Measurements from ENCODE around the gene ESR1. TPM values are rescaled to one million over a fixed set of nuclear protein-coding genes. Genes with fewer than 3 reads are reported as not detected.
"Not testable (repeated sequence)": the region's sequence is repeated elsewhere in the genome, so short reads cannot be mapped to it uniquely, and the experiment has no call there.

ESR1 gene
- total RNA-seq, 2 experiments from 2014 or later = 0.04 to 0.48 TPM

DNA sequence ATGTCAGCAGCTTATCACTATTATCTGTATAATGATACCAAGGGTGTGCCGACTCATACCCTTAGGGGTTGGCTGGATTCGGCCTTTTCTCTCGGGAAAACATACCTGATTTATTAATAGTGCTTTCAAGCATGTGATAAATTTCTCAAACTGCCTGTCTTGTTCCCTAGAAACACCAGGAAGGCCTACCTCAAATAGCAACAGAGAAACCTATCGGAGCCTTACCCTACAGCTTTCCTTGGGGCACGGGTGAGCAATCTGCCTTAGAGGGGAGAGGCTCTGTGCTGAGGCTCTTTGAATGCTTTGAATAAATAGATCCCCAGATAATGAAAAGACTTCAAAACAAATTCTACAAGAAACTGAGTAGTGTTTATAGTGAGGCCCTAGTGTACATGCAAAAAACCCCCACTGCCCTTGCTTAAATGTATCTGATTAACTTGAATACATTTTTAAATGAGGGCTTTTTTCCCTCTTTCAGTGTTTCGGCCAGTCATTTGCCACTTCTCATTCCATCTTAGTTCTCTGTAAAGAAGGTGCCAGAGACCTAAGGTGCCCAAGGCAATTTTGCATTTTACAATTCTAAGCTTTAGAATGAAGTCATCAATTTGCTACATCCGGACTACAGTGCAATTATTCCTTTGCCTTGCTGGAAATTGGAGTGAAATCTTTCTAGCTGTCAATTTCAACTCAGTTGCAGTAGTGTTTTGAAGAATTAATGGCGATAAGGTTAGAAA, 320.1 kb downstream of the ESR1 start:
- H3K36me3 Mint-ChIP-seq (ENCODE audit: low read depth) = peaks cover 36% of the 10 kb centered on the region
- no peak overlapping the region for H3K27ac Mint-ChIP-seq
- no peaks in the 10 kb centered on the region for H3K9me3 Mint-ChIP-seq (ENCODE audit: low read depth)
- DNase-seq = no peak
- ATAC-seq = no peak
- no peak overlapping the region for H3K4me3 Mint-ChIP-seq
- ChIA-PET POLR2A (no interaction called here), CTCF (interaction anchor here (1.3 to 1.5 kb wide), 2 partner anchors 10 to 362 kb away, joined by 3 to 5 read pairs; no protein-coding TSS in a partner anchor)
- no peaks in the 10 kb centered on the region for H3K27me3 Mint-ChIP-seq
- intact Hi-C loops (cut with DNase I, micrococcal nuclease) = loop anchor here in 1 of 2 experiments (5.0 kb wide), 1 partner anchor 140 kb away; no protein-coding TSS in a partner anchor
- H3K4me1 Mint-ChIP-seq = peaks cover 9% of the 10 kb centered on the region

DNA sequence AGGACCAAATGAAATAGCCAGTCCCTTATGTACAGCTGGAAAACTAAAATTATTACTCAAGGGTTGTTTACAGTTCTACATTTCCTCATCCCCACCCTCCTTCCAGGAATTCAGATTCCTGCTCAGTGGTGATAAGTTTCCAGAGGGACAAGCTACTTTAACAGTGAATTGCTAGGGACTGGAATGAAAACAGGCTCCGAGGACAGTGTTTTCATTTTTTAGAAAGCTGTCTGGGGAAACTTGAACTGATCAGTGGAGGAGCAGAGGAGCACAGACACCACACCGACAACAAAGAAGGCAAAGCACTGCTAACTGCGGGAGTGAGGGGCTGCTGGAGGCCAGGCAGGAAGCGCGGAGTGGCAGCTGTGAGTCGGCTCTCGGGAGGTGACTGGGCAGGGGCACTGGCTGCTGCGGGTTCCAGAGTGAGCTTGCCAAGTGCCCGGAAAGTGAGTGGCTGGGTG, 322.2 kb downstream of the ESR1 start:
- no peak for ATAC-seq
- H3K4me3 Mint-ChIP-seq = no peak overlapping the region
- DNase-seq = no peak
- CTCF ChIA-PET = interaction anchor here (1.2 kb wide), 1 partner anchor 23 kb away, joined by 3 read pairs; no protein-coding TSS in a partner anchor
- no peaks in the 10 kb centered on the region for H3K27me3 Mint-ChIP-seq
- intact Hi-C loops (cut with DNase I, micrococcal nuclease) = loop anchor here in 1 of 2 experiments (5.0 kb wide), 1 partner anchor 138 kb away; no protein-coding TSS in a partner anchor
- POLR2A ChIA-PET = no interaction called here
- no peaks in the 10 kb centered on the region for H3K9me3 Mint-ChIP-seq (ENCODE audit: low read depth)
- peaks cover 34% of the 10 kb centered on the region for H3K36me3 Mint-ChIP-seq (ENCODE audit: low read depth)
- H3K4me1 Mint-ChIP-seq = peaks cover 9% of the 10 kb centered on the region
- H3K27ac Mint-ChIP-seq = peak overlapping the region; percentile 58

DNA sequence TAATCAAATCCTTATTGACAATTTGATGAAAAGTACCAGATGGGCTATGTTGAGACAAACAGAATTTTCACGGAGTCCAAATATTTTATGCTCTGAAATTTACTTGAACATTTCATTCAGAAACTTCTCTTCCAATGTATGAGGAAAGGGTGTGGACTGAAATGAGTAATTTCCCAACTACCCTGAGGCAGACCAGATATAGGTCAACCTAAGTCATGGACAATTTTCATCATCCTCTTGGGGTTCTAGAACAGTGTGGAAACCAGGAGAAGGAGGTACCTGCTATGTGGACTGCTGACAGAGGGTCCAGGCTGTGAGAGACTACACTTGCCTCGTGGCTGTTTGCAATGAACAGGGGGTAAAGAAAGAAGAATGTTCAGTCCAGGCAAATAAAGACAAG, 323.0 kb downstream of the ESR1 start:
- intact Hi-C loops (cut with DNase I, micrococcal nuclease) = no loop called here
- ChIA-PET CTCF (no interaction called here), POLR2A (no interaction called here)
- no peak for ATAC-seq
- Mint-ChIP-seq H3K9me3 (ENCODE audit: low read depth) (no peaks in the 10 kb centered on the region), H3K36me3 (ENCODE audit: low read depth) (peaks cover 35% of the 10 kb centered on the region), H3K27me3 (no peaks in the 10 kb centered on the region), H3K4me1 (peaks cover 9% of the 10 kb centered on the region), H3K4me3 (no peak overlapping the region), H3K27ac (peak overlapping the region; percentile 61)
- DNase-seq = no peak

DNA sequence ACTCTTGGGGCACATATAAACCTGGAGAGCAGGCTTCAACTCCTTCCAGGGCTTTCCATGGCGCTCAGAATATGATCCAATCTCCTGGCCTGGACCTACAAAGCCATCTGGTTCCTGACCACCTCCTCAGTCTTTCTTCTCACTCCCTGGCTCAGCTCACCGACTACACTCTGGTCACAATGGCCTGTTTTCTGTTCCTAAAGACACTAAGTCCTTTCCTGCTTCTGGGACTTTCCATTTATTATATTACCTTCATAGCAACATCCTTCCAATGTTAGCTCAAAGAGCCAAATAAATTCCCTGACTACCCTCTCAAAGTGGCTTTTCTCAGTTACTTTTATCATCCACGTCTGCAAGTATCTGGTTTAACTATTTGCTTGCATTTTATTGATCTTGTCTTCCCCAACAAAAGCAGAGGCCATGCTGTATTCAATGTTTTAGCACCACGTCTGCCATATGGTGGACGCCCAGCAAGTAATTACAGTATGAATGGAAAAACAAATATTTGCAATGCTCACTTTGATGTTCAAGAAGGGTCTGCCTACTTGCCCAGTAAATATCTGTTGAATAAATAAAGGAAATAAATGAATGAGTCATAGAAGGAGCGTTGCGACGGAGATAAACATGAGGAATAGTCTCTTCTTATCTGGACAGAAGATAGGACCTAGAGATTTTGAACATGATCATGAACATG, 328.4 kb downstream of the ESR1 start:
- H3K4me1 Mint-ChIP-seq = no peaks in the 10 kb centered on the region
- ATAC-seq (no peak), DNase-seq (no peak)
- no peak overlapping the region for H3K27ac Mint-ChIP-seq
- H3K9me3 Mint-ChIP-seq (ENCODE audit: low read depth) = no peaks in the 10 kb centered on the region
- intact Hi-C loops (cut with DNase I, micrococcal nuclease) = no loop called here
- no peak overlapping the region for H3K4me3 Mint-ChIP-seq
- no peaks in the 10 kb centered on the region for H3K27me3 Mint-ChIP-seq
- H3K36me3 Mint-ChIP-seq (ENCODE audit: low read depth) = peaks cover 36% of the 10 kb centered on the region
- CTCF ChIA-PET = interaction anchor here (0.7 to 2.5 kb wide), 2 partner anchors 11 to 420 kb away, joined by 3 to 9 read pairs; no protein-coding TSS in a partner anchor
- POLR2A ChIA-PET = no interaction called here

DNA sequence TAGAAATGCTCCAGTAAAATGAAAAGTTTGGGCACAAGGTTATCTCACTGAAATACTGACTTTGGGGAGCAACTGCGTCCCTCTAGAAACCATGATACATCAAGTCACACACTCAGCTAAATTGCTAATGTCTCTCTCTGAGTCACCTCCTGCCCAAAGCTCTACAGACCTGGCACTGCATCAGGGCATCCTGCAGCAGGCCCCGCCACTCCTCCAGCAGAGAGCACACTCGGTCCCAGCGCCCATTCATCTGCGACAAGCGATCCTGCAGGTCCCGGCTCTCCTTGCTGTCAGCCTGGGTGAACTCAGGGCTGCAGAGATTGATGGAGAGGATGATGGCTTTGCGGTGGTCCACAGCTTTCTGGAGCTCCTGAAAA, 329.0 kb downstream of the ESR1 start:
- CTCF ChIA-PET = interaction anchor here (0.7 to 2.5 kb wide), 2 partner anchors 11 to 420 kb away, joined by 3 to 9 read pairs; no protein-coding TSS in a partner anchor
- intact Hi-C loops (cut with DNase I, micrococcal nuclease) = no loop called here

DNA sequence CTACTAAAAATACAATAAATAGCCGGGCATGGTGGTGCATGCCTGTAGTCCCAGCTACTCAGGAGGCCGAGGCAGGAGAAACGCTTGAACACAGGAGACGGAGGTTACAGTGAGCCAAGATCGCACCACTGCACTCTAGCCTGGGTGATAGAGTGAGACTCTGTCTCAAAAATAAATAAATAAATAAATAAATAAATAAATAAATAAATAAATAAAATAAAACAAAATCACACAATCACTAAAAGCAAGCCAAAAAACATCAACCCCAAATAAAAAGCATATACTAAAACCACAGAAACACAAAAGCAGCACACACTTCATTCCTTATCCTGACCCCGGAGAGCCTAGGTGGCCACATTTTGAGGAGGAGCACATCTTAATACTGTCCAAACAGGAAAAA, 330.9 kb downstream of the ESR1 start:
- DNase-seq; H3K27ac Mint-ChIP-seq; H3K27me3 Mint-ChIP-seq; CTCF ChIA-PET; intact Hi-C loops (cut with DNase I, micrococcal nuclease); H3K9me3 Mint-ChIP-seq (ENCODE audit: low read depth); H3K4me3 Mint-ChIP-seq; ATAC-seq; H3K4me1 Mint-ChIP-seq: not testable (repeated sequence)
- POLR2A ChIA-PET = interaction anchor here (0.6 kb wide), 1 partner anchor 113 kb away, joined by 3 read pairs; no protein-coding TSS in a partner anchor
- peaks cover 30% of the 10 kb centered on the region for H3K36me3 Mint-ChIP-seq (ENCODE audit: low read depth)

More for the DNA sequence above, 329.0 kb downstream of the ESR1 start:
- Mint-ChIP-seq H3K27me3 (no peaks in the 10 kb centered on the region), H3K9me3 (ENCODE audit: low read depth) (no peaks in the 10 kb centered on the region), H3K4me1 (no peaks in the 10 kb centered on the region), H3K27ac (peak overlapping the region; percentile 72), H3K4me3 (no peak overlapping the region), H3K36me3 (ENCODE audit: low read depth) (peaks cover 36% of the 10 kb centered on the region)
- DNase-seq = no peak
- POLR2A ChIA-PET = no interaction called here
- no peak for ATAC-seq

DNA sequence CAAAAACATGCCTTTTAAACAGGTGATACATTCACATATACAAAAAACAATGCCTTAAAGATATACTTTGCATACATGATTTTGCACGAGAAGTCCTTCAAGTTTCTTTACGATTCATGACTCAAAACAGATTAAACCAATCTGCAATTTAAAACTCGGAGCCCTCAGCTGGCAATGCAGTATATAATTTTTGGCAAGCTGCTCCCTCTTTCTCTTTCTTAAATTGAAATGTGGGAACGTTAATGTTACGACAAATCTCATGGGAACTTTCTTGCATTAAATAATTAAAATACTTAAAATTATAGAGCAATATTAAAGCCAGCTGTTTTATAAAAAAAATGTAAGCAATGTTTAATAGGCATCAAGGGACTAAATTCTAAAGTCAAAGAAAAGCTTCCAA, 334.6 kb downstream of the ESR1 start:
- ATAC-seq = no peak
- Mint-ChIP-seq H3K9me3 (ENCODE audit: low read depth) (no peaks in the 10 kb centered on the region), H3K36me3 (ENCODE audit: low read depth) (peaks cover 28% of the 10 kb centered on the region), H3K27me3 (no peaks in the 10 kb centered on the region), H3K27ac (no peak overlapping the region), H3K4me3 (no peak overlapping the region), H3K4me1 (peaks cover 2% of the 10 kb centered on the region)
- DNase-seq = no peak
- ChIA-PET POLR2A (no interaction called here), CTCF (interaction anchor here (0.6 to 2.2 kb wide), 6 partner anchors 9 to 452 kb away, joined by 3 to 6 read pairs (median 4); no protein-coding TSS in a partner anchor)
- intact Hi-C loops (cut with DNase I, micrococcal nuclease) = no loop called here

DNA sequence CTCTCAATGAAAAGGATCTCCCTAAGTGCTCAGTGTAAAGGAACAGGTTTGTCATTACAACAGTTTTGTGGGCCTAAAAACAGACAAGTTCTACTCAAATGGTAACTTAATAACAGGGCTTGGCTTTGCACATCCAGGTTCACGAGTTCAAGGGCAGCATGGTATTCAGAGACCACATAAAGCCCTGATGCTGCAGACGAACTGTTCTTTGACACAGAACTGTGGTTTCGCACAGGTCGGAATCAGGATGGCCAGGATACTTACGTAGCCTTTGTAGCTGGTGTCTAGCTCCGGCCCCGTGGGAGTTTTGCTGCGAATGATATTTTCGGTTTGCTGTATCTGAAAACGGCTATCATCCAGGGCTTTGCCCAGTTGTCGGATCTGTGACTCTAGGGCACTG, 335.9 kb downstream of the ESR1 start:
- POLR2A ChIA-PET = no interaction called here
- DNase-seq (no peak), ATAC-seq (no peak)
- CTCF ChIA-PET = interaction anchor here (0.9 to 1.5 kb wide), 3 partner anchors 10 to 463 kb away, joined by 3 to 7 read pairs (median 3); no protein-coding TSS in a partner anchor
- Mint-ChIP-seq H3K27me3 (no peaks in the 10 kb centered on the region), H3K4me3 (no peak overlapping the region), H3K27ac (no peak overlapping the region), H3K9me3 (ENCODE audit: low read depth) (no peaks in the 10 kb centered on the region), H3K36me3 (ENCODE audit: low read depth) (peaks cover 34% of the 10 kb centered on the region), H3K4me1 (peaks cover 2% of the 10 kb centered on the region)
- intact Hi-C loops (cut with DNase I, micrococcal nuclease) = no loop called here

DNA sequence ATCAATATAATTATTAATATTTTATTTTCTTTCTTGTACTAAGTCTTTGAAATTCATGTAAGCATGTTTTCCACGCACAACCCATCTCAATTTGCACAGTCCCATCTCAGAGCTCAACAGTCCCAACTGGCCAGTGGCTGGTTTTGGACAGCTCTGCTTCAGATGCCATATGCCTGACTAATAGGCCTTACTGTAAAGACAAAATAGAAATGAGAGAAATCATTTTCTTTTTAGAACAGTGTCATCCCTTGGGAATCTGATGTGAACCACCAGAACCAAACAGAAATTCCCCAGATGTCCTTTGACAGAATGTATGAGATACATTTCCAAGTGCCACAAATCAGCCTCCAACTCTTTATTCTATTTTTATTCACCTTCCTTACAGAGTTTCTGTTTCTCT, 338.9 kb downstream of the ESR1 start:
- Mint-ChIP-seq H3K36me3 (ENCODE audit: low read depth) (peaks cover 46% of the 10 kb centered on the region), H3K27me3 (no peaks in the 10 kb centered on the region), H3K27ac (peak overlapping the region; percentile 5), H3K4me1 (peaks cover 2% of the 10 kb centered on the region), H3K9me3 (ENCODE audit: low read depth) (no peaks in the 10 kb centered on the region), H3K4me3 (no peak overlapping the region)
- ChIA-PET POLR2A (no interaction called here), CTCF (no interaction called here)
- intact Hi-C loops (cut with DNase I, micrococcal nuclease) = no loop called here
- no peak for DNase-seq
- no peak for ATAC-seq

DNA sequence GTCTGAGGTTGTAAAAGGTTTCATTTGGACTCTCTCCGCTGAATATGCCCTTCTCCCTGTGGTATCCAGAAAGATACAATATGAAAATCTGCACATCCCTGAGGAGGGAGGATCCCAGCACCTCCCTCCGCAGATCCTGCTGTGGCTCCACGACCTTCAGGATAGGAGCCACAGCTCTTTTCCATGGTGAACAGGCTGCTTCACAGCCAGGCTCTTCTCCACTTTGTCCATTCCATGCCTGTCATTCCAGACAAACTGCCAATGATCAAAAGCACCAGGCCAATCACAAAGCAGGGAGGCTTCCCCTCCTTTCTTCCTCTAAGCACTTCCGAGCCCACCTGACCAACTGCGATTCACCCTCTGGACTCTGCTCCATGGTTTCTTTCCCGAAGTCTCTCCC, 339.8 kb downstream of the ESR1 start:
- H3K27ac Mint-ChIP-seq = no peak overlapping the region
- H3K4me3 Mint-ChIP-seq = no peak overlapping the region
- POLR2A ChIA-PET = no interaction called here
- intact Hi-C loops (cut with DNase I, micrococcal nuclease) = no loop called here
- DNase-seq (no peak), ATAC-seq (no peak)
- peaks cover 51% of the 10 kb centered on the region for H3K36me3 Mint-ChIP-seq (ENCODE audit: low read depth)
- H3K9me3 Mint-ChIP-seq (ENCODE audit: low read depth) = no peaks in the 10 kb centered on the region
- CTCF ChIA-PET = interaction anchor here (1.5 kb wide), 1 partner anchor 22 kb away, joined by 4 read pairs; no protein-coding TSS in a partner anchor
- no peaks in the 10 kb centered on the region for H3K27me3 Mint-ChIP-seq
- peaks cover 4% of the 10 kb centered on the region for H3K4me1 Mint-ChIP-seq

DNA sequence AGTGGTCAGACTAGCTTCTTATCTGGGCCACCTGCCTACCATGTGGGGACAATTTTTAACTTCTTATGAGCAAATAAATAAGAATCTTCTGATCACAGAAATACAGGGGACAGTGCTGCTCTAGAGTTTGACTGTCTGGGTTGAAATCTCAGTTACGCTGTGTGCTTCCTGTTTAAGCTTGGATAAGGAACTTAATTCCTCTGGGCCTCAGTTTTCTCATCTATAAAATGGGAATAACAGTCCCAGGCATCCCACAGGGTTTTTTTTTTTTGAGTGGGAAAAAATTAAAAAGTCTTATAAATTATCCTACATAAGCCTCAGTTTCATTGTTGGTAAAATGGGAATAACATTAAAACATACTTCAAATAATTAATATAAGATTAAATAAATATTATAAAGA, 340.9 kb downstream of the ESR1 start:
- ATAC-seq (no peak), DNase-seq (no peak)
- Mint-ChIP-seq H3K4me1 (peaks cover 4% of the 10 kb centered on the region), H3K9me3 (ENCODE audit: low read depth) (no peaks in the 10 kb centered on the region), H3K27me3 (no peaks in the 10 kb centered on the region), H3K27ac (no peak overlapping the region), H3K36me3 (ENCODE audit: low read depth) (peaks cover 49% of the 10 kb centered on the region), H3K4me3 (no peak overlapping the region)
- ChIA-PET CTCF (interaction anchor here (0.6 to 1.5 kb wide), 2 partner anchors 24 to 458 kb away, joined by 3 to 4 read pairs; no protein-coding TSS in a partner anchor), POLR2A (no interaction called here)
- intact Hi-C loops (cut with DNase I, micrococcal nuclease) = no loop called here
